Psoas muscle (tissue), 8 donors: Measurements from ENCODE around the gene SCD5. TPM values are rescaled to one million over a fixed set of nuclear protein-coding genes. Genes with fewer than 3 reads are reported as not detected.
"Not testable (repeated sequence)": the region's sequence is repeated elsewhere in the genome, so short reads cannot be mapped to it uniquely, and the experiment has no call there.

Experiments used
- ATAC-seq, 4 donors: fragments of 200-7000 bp; cut with Tn5 transposase; one replicate each; pipeline ENCODE4 v1.9.1; 2020; ENCODE audit warnings: moderate library complexity in 3 of 4, mild to moderate bottlenecking in 2 of 4
- DNase-seq, 2 donors: peaks; one replicate each; pipeline ENCODE4 v3.0.0-alpha.2; 2020
- H3K27ac ChIP-seq: fragments of 200-600 bp; one replicate; pipeline ENCODE4 v1.8.0; 2022
- H3K27me3 ChIP-seq, 3 donors: fragments of 200-600 bp in 1 of 3; one replicate each; pipeline versions ENCODE4 v1.6.1 to v1.8.0; 2013 to 2022; ENCODE audit warnings: low read length in 2 of 3, mild to moderate bottlenecking in 2 of 3, moderate library complexity in 1 of 3; ENCODE audit not compliant: insufficient read depth in 3 of 3
- H3K36me3 ChIP-seq, 2 donors: fragments of 200-600 bp in 1 of 2; one replicate each; pipeline versions ENCODE4 v1.6.1 to v1.8.0; 2013 to 2022; ENCODE audit warnings: low read depth in 1 of 2, mild to moderate bottlenecking in 1 of 2, moderate library complexity in 1 of 2; ENCODE audit not compliant: insufficient read depth in 1 of 2
- H3K4me1 ChIP-seq: fragments of 200-600 bp; one replicate; pipeline ENCODE4 v1.8.0; 2022
- H3K4me3 ChIP-seq: fragments of 200-600 bp; one replicate; pipeline ENCODE4 v1.8.0; 2022; ENCODE audit warnings: mild to moderate bottlenecking
- H3K9me3 ChIP-seq: fragments of 200-600 bp; one replicate; pipeline ENCODE4 v1.8.0; 2022
- WGBS, 3 donors: extraction: QIAGEN DNeasy Blood & Tissue Kit; methylation state at CpG; one replicate each; pipeline versions ENCODE4 v1.1.6 to v1.1.7; 2013; 5-methylcytosine and 5-hydroxymethylcytosine counted together
- intact Hi-C, 2 donors: fragments of 100-400 bp; cut with DNase I; formaldehyde crosslinking; loops; one replicate each; pipeline versions ENCODE4 v1.11.0 to v1.14.2; 2022
- long read RNA-seq, 2 donors: library from polyadenylated mRNA; unstranded; transcript quantifications; one replicate each; pipeline ENCODE4 v2.0.0, GENCODE V29; 2021
- polyA plus RNA-seq, 3 donors: library from polyadenylated mRNA; stranded (reverse); fragments of 200-250 nt; gene quantifications; one replicate each; pipeline ENCODE4 v1.2.3, GENCODE V29; 2013
- total RNA-seq, 4 donors: library from RNA; stranded (reverse); fragmentation: NEBNext Ultra II Directional in 2 of 4; extraction: Animal tissue kit (Norgen Biotek cat#: 25700) in 2 of 4; gene quantifications; one replicate each; pipeline versions ENCODE4 v1.2.1 to v1.2.4, GENCODE V29; 2021 to 2023
- TF ChIP-seq, protein P1 (sequence below): fragments of 200-600 bp; IDR thresholded peaks from one replicate; pipeline ENCODE4 v1.8.0; 2022; ENCODE audit warnings: antibody characterized with exemption
- donor health status: healthy with polysubstance abuse.
- donor health status: DM: no; HTN: no; CAD: no; lungs with moderate emphysema.
- donor health status: Bipolar disorder and iron deficiency.
- donor health status: healthy.
- donor health status: DM: yes; HTN: yes; CAD: no.
- donor health status: DM: no; HTN: no; CAD: no.
- donor health status: DM: no; HTN: no; CAD: no.
- donor health status: DM: yes; HTN: yes; CAD: no.

Gene SCD5
- total RNA-seq (1 to 10 TPM in 1 of 4 donors, under 1 TPM in 3; 0.61 to 1.6 (median 0.68) TPM), polyA plus RNA-seq (1 to 10 TPM in 2 of 3 donors, under 1 TPM in 1; 0.73 to 1.5 (median 1.3) TPM)
- long read RNA-seq, donor 1, partial matches to known transcripts: 1 of 1 reads
- long read RNA-seq, donor 1, other reads (novel, unspliced or antisense): 0 of 1 reads
- long read RNA-seq, donor 2: 0 reads

DNA sequence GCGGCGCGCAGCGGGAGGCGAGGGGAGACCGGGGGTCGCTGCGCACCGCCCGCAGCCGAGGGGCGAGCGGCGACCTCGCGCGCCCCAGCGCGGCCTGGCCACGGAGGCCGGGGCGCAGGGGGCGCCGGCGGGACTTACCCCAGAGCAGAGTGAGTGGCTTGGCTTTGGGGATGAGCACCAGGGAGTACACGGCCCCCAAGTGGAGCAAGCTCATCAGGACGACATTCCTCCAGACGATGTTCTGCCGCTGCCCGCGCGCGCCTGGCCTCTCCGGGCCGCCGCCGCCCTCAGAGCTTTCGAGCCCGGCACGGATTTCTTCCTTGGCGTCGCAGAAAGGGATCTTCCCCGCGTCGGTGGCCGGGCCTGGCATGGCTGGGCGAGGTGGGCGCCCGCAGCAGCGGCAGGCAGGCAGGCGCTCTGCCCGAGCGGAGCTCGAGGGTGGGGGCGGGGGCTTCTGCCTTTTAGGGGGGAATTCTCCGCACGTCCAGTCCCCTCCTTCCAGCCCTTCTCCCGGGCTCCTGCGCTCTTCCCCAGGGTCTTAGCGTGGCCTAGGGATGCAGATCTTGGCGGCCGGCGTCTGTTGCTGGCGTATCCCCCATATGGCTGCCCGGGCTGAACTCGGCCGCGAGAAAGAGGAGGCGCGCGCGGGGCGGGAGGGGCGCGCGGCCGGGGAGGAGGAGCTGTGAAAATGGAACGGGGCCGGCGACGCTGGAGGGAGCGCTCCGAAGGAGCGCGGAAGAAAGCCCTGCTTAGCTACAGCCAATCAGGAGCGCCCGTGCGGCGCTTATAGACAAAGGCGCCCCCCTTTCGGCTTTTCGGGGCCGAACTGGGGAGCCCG lies at the start of gene SCD5:
Gene SCD5 (minus strand): TSS at position 629 of the 838 bp plus-strand sequence. CDS start 259 bp downstream, at position 370.
- no peak within 1 kb of the TSS for H3K27ac ChIP-seq
- no peaks in the 10 kb centered on the region for H3K36me3 ChIP-seq
- H3K4me3 ChIP-seq: peak within 1 kb of the TSS; percentile 72
- intact Hi-C loops: no loop called here
- no peaks in the 10 kb centered on the region for H3K9me3 ChIP-seq
- peak; percentile 61 to 85 (median 76) for ATAC-seq
- H3K27me3 ChIP-seq: peaks cover 3 to 36% (median 4%) of the 10 kb centered on the region in 3 donors
- peak; percentile 61 to 67 for DNase-seq
- no peaks in the 10 kb centered on the region for H3K4me1 ChIP-seq
- WGBS, 3 donors: 0 to 1% (median 1%) methylated on average over 51 to 94 of the region's 94 CpGs
- TF ChIP-seq, protein P1, sequence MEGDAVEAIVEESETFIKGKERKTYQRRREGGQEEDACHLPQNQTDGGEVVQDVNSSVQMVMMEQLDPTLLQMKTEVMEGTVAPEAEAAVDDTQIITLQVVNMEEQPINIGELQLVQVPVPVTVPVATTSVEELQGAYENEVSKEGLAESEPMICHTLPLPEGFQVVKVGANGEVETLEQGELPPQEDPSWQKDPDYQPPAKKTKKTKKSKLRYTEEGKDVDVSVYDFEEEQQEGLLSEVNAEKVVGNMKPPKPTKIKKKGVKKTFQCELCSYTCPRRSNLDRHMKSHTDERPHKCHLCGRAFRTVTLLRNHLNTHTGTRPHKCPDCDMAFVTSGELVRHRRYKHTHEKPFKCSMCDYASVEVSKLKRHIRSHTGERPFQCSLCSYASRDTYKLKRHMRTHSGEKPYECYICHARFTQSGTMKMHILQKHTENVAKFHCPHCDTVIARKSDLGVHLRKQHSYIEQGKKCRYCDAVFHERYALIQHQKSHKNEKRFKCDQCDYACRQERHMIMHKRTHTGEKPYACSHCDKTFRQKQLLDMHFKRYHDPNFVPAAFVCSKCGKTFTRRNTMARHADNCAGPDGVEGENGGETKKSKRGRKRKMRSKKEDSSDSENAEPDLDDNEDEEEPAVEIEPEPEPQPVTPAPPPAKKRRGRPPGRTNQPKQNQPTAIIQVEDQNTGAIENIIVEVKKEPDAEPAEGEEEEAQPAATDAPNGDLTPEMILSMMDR: no peak

DNA sequence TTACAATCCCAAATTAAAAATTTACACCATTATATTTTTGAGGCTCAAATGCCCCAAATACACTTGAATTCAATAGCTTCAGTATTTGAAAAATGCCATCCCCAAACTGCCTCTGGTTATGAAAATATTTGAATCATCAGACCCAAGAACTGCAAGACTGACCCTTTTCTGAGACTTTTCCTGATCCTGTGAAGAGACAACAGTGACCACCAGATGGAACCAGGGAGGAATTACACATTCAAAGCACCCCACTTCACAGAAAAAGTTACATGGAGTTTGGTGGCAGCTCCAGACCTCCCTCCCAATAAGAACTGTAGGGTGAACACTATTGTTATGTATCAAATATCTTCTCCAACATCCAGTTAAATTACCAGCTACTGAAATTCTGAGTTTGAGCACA lies 44.0 kb upstream of the SCD5 start:
- Histone ChIP-seq H3K27ac (no peak overlapping the region), H3K27me3 (no peaks in the 10 kb centered on the region), H3K4me3 (no peak overlapping the region), H3K36me3 (peaks cover 12 to 97% of the 10 kb centered on the region in 2 donors), H3K4me1 (no peaks in the 10 kb centered on the region), H3K9me3 (no peaks in the 10 kb centered on the region)
- TF ChIP-seq, protein P1: no peak
- ATAC-seq: no peak
- intact Hi-C loops: no loop called here
- no peak for DNase-seq

GRCh38 chr4:82839624-82840023 lies 41.0 kb upstream of the SCD5 start:
- Histone ChIP-seq H3K9me3 (no peaks in the 10 kb centered on the region), H3K4me3 (no peak overlapping the region), H3K36me3 (peaks cover 7 to 96% of the 10 kb centered on the region in 2 donors), H3K27me3 (no peaks in the 10 kb centered on the region), H3K27ac (no peak overlapping the region), H3K4me1 (peaks cover 3% of the 10 kb centered on the region)
- TF ChIP-seq, protein P1: no peak
- ATAC-seq (no peak), DNase-seq (no peak)
- WGBS, 3 donors: 90 to 93% (median 91%) methylated on average over 1 of the region's 1 CpG
- intact Hi-C loops: loop anchor here (5.0 kb wide), 2 partner anchors 33 to 38 kb away; no protein-coding TSS in a partner anchor

DNA sequence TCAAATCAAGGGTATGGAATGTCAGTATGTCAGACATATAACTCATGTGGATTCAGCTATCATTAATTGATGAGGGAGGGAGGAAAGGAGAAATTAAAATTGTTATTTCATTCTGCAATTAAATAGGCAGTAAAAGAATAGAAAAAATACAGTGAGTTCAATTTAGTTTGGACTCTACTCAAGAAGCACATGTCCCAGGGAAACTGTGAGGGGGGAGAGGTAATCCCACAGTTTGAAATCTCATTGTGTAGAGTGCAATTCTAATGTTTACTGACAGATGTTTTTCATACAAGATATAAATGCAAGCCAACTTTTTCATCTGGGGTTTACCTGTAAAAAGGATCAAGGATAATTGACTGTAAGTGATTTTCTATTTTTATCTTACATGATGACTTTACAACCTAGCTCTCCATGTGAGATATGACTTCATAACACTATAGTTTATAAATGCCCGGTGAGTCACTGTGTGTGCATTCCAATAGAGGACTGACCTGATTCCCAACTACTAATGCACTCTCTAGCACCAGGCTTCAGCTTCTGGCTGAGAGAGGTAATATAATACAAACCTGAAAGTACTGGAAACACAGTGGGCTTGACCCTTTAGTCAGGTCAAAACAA lies 35.2 kb upstream of the SCD5 start:
- Histone ChIP-seq H3K9me3 (no peaks in the 10 kb centered on the region), H3K4me1 (peaks cover 7% of the 10 kb centered on the region), H3K36me3 (peaks cover 0 to 75% of the 10 kb centered on the region in 2 donors), H3K4me3 (no peak overlapping the region), H3K27ac (peak overlapping the region; percentile 83), H3K27me3 (no peaks in the 10 kb centered on the region)
- ATAC-seq (peak; percentile 100), DNase-seq (no peak)
- intact Hi-C loops: no loop called here
- WGBS, 3 donors: 31 to 44% (median 40%) methylated on average over 1 of the region's 1 CpG
- TF ChIP-seq, protein P1: peak; percentile 8

DNA sequence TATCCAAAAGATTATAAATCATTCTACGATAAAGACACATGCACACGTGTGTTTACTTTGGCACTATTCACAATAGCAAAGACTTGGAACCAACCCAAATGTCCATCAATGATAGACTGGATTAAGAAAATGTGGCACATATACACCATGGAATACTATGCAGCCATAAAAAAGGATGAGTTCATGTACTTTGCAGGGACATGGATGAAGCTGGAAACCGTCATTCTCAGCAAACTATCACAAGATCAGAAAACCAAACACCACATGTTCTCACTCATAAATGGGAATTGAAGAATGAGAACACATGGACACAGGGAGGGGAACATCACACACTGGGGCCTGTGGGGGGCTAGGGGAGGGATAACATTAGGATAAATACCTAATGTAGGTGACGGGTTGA lies 34.5 kb upstream of the SCD5 start:
- peaks cover 0 to 75% of the 10 kb centered on the region in 2 donors for H3K36me3 ChIP-seq
- ATAC-seq, H3K9me3 ChIP-seq, H3K27me3 ChIP-seq, intact Hi-C loops, H3K4me3 ChIP-seq, DNase-seq, H3K4me1 ChIP-seq: not testable (repeated sequence)
- H3K27ac ChIP-seq: peak overlapping the region; percentile 83
- WGBS, 3 donors: 84 to 92% (median 88%) methylated on average over 4 of the region's 4 CpGs
